ENCODE measurements around the gene TIMM44.
"Not testable (repeated sequence)": the region's sequence is repeated elsewhere in the genome, so short reads cannot be mapped to it uniquely, and the experiment has no call there.

TIMM44 gene

DNA sequence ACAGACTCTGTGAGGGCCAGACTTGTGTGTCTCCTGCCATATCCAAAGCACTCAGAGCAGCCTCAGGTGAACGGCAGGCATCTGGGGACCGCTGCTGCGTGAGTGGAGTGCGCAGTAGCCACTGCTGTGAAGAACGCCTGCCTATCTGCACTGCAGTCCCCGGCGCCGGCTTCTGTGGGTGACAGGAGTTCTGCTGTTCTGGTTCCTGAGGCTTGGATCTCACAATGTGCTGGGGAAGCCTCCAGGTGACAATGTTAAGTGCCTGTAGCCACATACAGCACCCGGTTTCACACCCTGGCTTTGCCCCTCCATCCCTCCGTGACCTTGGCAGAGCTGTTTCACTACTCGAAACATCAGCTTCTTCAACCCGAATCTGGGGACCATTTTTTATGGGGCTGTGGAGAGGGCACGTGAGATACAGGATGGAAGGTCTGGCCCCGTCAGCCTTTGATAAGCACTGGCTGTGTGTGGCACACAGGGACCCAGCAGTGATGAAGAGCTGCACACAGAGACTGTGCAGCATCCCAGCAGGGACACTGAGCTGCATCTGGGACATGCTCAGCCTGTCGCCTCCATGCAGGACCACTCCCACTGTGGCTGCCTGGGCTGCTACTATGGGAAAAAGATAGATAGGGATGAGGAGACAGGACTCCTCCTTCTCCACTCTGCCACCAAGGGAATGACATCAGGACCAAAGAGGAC, 33.7 kb upstream of the TIMM44 start:
- DNase-seq (ENCODE audit: low read depth, low spot score): no peak

- DNase-seq (ENCODE audit: low read depth, low spot score): no peak
These were observed 33.0 kb upstream of the TIMM44 start for GRCh38 chr19:7976461-7976860.

GRCh38 chr19:7975037-7975436, 31.6 kb upstream of the TIMM44 start:
- no peak for DNase-seq (ENCODE audit: low read depth, low spot score)

GRCh38 chr19:7973883-7974282, 30.4 kb upstream of the TIMM44 start:
- DNase-seq (ENCODE audit: low read depth, low spot score): no peak

- no peak for DNase-seq (ENCODE audit: low read depth, low spot score)
These were observed 28.4 kb upstream of the TIMM44 start for GRCh38 chr19:7971553-7972520.

- no peak for DNase-seq (ENCODE audit: low read depth, low spot score)
These were observed 27.4 kb upstream of the TIMM44 start for GRCh38 chr19:7970716-7971448.

DNA sequence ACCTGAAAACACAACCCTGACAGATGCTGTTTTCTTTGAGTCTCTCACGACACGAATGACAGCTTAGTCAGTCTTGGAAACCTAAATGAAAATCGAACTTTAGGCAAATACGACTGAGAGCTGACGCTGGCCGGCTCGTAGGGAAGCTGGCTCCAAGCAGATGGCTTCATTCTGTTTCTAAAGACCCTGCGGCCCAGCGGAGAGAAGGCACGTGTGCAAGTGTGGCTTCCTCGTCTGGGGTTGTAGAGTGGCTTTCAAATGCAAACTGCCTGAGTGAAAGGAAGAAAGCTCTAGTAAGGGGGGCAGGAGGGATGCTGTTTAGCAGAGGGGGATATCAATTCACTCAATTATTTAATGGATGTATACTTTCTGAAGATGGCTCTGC, 26.1 kb upstream of the TIMM44 start:
- DNase-seq (ENCODE audit: low read depth, low spot score): no peak

- DNase-seq (ENCODE audit: low read depth, low spot score): no peak
These were observed 25.5 kb upstream of the TIMM44 start for GRCh38 chr19:7968796-7969554.

- no peak for DNase-seq (ENCODE audit: low read depth, low spot score)
These were observed 24.7 kb upstream of the TIMM44 start for GRCh38 chr19:7968008-7968795.

DNA sequence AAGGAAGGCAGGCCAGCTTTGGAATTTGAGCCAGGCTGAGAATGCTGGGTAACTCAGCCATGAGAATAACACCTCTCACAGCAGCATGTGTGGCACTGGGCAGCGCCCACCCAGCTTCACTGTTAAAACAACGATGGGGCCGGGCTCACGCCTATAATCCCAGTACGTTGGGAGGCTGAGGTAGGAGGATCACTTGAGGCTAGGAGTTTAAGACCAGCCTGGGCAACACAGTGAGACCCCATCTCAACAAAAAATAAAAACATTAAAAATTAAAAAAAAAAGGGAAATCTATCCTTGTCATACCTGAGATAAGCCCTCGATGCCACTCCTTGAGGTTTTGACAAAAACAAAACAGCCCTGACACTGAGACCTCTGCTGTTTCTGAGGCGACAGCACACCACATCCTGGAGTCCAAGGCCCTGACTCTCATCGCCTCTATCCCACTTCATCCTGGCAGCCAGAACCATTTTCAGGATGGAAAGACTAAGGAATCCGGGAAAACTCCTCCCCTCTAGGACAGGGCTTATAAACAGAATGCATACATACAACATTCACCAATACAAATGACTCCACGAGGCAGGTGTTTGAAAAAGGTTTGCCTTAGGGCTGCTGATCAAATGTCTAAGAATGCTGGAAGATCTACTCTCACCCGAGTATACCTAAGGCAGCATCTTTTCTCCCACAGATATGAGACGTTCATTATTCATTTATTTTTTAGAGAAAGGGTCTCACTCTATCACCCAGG, 22.6 kb upstream of the TIMM44 start:
- no peak for DNase-seq (ENCODE audit: low read depth, low spot score)

GRCh38 chr19:7965259-7965841, 21.9 kb upstream of the TIMM44 start:
- DNase-seq (ENCODE audit: low read depth, low spot score): no peak

- no peak for DNase-seq (ENCODE audit: low read depth, low spot score)
These were observed 20.1 kb upstream of the TIMM44 start for GRCh38 chr19:7963566-7963965.

DNA sequence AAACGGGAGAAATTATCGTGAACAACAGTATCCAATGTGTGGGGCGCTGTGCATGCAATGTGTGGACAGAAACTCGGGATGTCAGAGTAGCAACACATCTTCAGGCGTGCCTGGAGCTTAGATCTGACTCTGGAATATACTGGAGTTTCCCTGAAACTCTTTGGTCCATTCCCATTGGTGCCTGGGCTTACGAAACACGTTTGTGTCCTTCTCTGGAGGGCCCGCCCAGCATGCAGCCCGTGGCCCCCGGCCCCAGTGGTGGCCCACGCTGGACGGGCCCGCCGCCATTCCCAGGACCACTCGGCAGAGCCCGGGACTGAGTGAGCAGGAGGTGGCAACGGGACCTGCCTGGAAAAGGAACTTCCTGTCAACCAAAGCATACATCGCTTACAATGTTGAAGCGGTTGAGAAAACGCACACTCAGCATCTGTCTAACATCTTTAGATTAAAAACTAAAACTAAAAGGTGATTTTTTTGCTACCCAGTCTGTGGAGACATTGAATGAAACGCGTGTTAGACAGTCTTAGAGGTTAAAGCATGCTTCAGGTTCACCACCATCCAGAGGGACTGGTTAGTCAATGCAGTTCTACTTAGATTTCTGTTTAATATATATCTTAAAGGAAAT, 19.3 kb upstream of the TIMM44 start:
- no peak for DNase-seq (ENCODE audit: low read depth, low spot score)

- no peak for DNase-seq (ENCODE audit: low read depth, low spot score)
These were observed 18.6 kb upstream of the TIMM44 start for GRCh38 chr19:7961920-7962626.

GRCh38 chr19:7961082-7961481, 17.6 kb upstream of the TIMM44 start:
- not testable (repeated sequence) for DNase-seq (ENCODE audit: low read depth, low spot score)

GRCh38 chr19:7959211-7959610, 15.7 kb upstream of the TIMM44 start:
- DNase-seq (ENCODE audit: low read depth, low spot score): no peak

GRCh38 chr19:7955696-7956095, 12.2 kb upstream of the TIMM44 start:
- DNase-seq (ENCODE audit: low read depth, low spot score): no peak

GRCh38 chr19:7953576-7953975, 10.1 kb upstream of the TIMM44 start:
- DNase-seq (ENCODE audit: low read depth, low spot score): no peak
